ENCODE measurements around the gene CCDC9B.

The CCDC9B gene

GRCh38 chr15:40344217-40344616 is 3.5 kb upstream of the CCDC9B start:
- DNase-seq, result no peak

DNA sequence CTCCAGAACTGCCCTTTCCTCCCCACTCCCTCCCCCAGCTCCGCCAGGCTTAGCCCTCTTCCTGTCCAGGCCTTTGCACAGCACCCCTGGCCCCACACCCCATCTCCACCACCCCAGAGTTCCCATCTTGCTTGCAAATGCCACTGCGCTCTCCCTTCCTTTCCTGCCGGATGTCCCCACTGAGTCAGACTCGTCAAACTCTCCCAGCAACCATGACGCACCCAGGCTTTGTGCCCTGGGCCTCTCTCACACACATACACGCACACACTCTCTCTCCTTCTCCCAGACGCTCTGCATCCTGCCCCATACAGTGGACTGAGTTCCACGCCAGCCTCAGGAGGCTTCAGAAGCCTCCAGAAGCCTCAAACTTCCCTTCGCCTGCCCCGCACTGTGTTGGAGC is 2.8 kb upstream of the CCDC9B start:
- DNase-seq, result no peak

DNA sequence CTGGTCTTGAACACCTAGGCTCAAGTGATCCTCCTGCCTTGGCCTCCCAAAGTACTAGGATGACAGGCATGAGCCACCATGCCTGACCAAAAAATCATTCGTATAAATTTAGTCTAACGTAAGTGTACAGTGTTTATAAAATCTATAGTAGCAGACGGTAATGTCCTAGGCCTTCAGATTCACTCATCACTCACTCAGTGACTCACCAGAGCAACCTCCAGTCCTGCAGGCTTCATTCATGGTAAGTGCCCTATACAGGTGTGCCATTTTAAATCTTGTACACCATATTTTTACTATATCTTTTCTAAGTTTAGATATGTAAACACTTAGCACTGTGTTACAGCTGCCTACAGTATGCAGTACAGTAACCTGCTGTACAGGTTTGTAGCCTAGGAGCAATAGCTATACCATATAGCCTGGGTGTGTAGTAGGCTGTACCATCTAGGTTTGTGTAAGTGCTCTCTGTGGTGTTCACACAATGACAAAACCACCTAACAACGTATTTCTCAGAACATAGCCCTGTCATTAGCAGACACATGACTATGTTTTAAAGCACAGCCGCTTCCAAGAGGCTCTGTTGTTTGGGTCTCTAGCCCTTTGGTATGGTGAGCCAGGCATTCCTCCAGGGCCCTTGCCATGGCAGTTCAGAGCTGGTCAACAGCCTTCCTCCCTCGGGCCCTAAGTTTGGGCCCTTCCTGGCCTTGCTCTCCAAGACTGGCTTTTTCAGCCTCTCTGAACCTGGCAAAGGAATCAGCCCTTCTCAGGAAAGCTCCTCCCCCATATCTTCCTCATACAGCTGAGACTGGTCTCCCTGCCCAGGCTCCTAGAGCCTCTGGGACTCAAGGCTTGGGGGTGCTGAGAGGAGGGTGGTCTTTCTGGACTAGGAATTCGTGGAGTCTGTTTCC is 1.9 kb upstream of the CCDC9B start:
- DNase-seq, result no peak

- DNase-seq, result no peak
These were observed 550 bp downstream of the CCDC9B start for GRCh38 chr15:40340038-40340739.

- DNase-seq, result no peak
These were observed 1.2 kb downstream of the CCDC9B start for GRCh38 chr15:40339621-40339945.

- DNase-seq, result no peak
These were observed 1.7 kb downstream of the CCDC9B start for GRCh38 chr15:40338921-40339620.

DNA sequence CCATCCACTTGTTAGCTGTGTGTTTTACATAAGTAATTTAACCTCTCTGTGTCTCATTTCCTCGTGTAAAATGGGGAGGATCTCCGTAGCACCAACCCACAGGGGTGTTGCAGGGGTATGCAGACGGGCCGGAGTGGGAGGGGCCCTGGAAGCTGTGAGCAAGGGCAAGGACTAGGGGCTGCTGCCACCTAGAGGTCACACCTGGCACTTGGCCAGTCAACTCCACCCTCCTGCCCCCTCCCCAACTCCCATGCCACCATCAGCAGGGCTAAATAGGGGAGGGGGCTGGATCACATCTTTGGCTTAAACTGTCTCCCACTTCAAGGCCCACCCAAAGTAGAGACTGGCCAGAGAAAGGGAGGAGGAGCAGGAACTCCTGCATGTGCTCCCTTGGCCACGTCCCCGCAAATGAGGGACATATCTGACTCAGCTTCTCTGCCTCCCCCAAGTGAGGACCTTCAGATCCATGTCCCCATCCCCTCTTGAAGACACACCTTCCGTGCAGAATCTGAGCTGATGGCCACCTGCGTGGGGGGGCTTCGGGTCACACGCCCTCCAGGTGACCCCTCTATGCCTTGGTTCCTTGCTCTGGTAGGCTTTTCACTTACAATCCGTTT is 2.6 kb downstream of the CCDC9B start:
- DNase-seq, result no peak

- DNase-seq, result no peak
These were observed 3.1 kb downstream of the CCDC9B start for GRCh38 chr15:40337597-40337996.

- no peak for DNase-seq
These were observed 4.0 kb downstream of the CCDC9B start for GRCh38 chr15:40336744-40337122.

- DNase-seq, result no peak
These were observed 4.6 kb downstream of the CCDC9B start for GRCh38 chr15:40335938-40336743.

GRCh38 chr15:40334941-40335795 is 5.6 kb downstream of the CCDC9B start:
- DNase-seq, result no peak

DNA sequence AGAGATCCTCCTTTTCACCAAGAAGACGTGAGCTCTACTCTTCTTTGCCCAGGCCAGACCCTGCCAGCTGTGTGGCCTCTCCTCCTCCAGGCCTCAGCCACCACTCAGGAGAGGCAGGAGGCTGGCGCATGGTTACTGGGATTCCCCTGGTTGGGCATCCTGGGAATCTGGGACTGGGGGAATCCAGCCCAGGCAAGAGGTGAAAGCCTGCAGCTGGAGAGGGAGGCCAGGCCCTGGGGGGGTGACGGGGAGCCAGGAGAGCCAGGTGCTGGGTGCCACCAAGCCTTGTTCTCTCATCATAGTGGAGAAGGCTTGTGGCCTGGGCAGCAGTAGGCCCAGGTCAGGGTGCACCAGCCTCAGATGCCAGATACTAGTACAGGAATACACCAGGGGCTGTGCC is 6.2 kb downstream of the CCDC9B start:
- DNase-seq, result no peak

GRCh38 chr15:40333922-40334492 is 6.7 kb downstream of the CCDC9B start:
- DNase-seq, result no peak

DNA sequence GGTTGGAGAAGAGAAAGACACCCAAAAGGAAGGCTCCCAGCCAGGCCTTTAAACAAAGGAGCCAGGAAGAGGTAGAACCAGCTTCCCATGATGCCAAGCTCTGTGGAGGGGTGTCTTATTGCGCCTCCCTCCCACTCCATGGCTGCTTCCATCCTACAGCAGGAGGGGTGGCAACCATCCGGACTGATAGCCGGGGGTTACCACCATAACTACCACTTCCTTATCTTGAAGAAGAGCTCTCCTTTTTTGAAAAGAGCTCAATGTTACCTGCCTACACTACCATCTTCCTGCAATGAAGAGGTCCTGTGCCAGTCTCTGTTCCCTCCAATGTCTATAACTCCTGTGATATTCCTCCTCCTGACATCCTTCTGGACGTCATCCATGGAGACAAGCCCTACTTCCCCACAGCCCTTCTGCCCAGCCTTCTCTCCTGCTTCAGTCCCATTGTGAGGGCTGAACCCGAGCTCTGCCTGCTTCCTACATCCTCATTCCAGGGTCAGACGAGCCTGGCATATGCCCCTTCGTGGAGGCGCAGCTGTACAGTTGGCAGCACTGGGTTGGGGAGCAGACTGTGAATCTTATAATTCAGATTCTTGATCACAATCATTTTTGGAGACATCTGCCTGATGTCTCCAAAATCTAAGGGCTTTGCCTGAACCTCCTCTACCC is 8.5 kb downstream of the CCDC9B start:
- no peak for DNase-seq

DNA sequence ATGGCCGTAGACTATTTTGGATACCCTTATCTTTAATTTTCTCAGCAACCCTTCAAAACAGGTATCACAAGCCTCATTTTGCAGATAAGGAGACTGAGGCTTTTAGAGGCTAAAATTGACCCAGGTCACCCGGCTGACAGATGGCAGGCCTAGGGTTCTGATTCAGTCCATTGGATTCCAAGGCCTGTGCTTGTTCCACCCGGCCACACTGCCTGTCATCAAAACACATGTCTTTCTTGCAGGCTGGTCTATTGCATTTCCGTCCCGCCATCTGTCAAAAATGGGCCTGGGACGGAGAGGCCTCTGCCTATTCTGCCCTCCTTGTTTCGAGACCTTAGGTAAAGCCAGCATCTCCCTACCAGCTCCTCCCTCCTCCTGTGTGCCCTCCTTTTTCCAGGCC is 9.1 kb downstream of the CCDC9B start:
- no peak for DNase-seq

DNA sequence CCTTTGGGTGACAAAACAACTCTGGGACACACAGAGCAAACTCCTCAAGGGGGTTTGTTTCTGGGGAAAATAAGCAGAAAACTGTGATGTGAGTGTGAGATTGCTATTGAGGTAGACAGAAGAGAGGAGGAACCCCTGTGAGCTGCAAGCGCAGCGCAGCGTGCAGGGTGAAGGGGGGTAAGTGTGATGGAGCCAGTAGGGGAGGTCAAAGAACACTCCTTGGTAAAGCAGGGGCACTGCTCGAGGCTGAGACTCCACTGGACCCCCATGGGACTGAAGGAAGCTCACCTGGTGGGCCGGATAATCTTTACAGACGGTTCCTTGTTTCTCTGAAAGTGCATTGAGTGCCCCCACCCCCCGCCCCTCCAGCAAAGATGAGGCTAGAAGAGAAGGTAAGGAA is 9.7 kb downstream of the CCDC9B start:
- DNase-seq, result no peak

GRCh38 chr15:40330368-40330836 is 10.3 kb downstream of the CCDC9B start:
- DNase-seq, result no peak

DNA sequence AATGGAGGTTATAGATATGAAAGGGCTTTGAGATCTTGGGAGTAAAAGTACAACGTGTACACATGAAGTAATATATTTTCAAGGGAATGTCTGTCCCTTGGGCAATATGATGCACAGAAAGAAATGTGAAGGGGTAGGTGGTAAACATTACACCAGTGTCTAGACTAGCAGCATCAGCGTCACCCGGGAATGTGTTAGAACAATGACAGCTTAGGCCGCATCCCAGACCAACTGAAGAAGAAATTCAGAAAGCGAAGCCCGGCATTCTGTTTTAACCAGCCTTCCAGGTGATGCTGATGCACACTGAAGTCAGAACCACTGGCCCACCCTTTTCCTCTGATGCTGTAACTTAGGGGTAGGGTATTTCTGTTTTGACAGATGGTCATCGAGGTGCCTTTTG is 10.9 kb downstream of the CCDC9B start:
- DNase-seq, result no peak

- no peak for DNase-seq
These were observed 12.0 kb downstream of the CCDC9B start for GRCh38 chr15:40328751-40329150.

DNA sequence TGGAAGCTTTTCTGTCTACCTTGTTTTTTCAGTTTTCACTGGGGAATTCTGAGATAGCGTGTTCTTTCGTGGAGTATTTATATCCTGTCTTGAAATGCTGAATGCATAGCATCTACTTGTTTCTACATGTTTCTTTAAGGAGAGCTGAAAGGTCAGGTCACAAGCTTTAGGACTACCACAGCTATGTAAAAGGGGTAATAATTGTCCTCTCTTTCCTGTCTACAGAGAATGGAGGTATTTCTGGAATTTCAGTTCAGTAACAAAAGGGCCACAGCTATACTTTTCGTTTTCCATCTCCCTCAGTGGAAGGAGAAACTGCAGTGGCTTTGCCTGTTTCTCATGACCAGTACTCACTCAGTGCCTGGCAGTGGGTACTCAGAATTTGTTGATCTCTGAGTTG is 12.6 kb downstream of the CCDC9B start:
- DNase-seq, result no peak

- no peak for DNase-seq
These were observed 13.3 kb downstream of the CCDC9B start for GRCh38 chr15:40327457-40327856.

Data from NCI-H1417 treated with DMSO at 0.1 percent for 48 hours (cell line).